WTC11 (cell line): ENCODE results near the gene EPYC. TPM values are rescaled to one million over a fixed set of nuclear protein-coding genes. Genes with fewer than 3 reads are reported as not detected.

Source experiments
- ATAC-seq: fragments of 200-7000 bp; cut with Tn5 transposase; 2 replicates; pipeline ENCODE4 v1.10.0; 2021; ENCODE audit warnings: mild to moderate bottlenecking, moderate library complexity
- CTCF ChIA-PET: fragments of 300-600 bp; sonication (Branson Sonifier 250); formaldehyde crosslinking; loops from one replicate; lab custom pipeline; 2021; ENCODE audit warnings: antibody characterized with exemption; lab: Charles Lee
- POLR2A ChIA-PET: fragments of 350-600 bp; sonication (Branson Sonifier 250); formaldehyde crosslinking; loops from one replicate; lab custom pipeline; 2021; ENCODE audit warnings: antibody characterized with exemption; lab: Charles Lee
- DNase-seq: peaks from one replicate; pipeline ENCODE4 v3.0.0; 2021; ENCODE audit warnings: low spot score
- H3K27ac Mint-ChIP-seq: 2 replicates; pipeline ENCODE4 v1.8.0; 2021; ENCODE audit warnings: mixed read lengths
- H3K27me3 Mint-ChIP-seq: 2 replicates; pipeline ENCODE4 v1.8.0; 2021; ENCODE audit warnings: low read depth, mild to moderate bottlenecking, moderate library complexity, mixed read lengths
- H3K36me3 Mint-ChIP-seq: 2 replicates; pipeline ENCODE4 v1.8.0; 2021; ENCODE audit warnings: mixed read lengths
- H3K4me1 Mint-ChIP-seq: 2 replicates; pipeline ENCODE4 v1.8.0; 2022; ENCODE audit warnings: mixed read lengths
- H3K4me3 Mint-ChIP-seq: 2 replicates; pipeline ENCODE4 v1.8.0; 2021; ENCODE audit warnings: mild to moderate bottlenecking, moderate library complexity, mixed read lengths
- H3K9me3 Mint-ChIP-seq: 2 replicates; pipeline ENCODE4 v1.8.0; 2021; ENCODE audit warnings: mixed read lengths
- CREM ChIP-seq: sonication (generic); formaldehyde crosslinking; IDR thresholded peaks from 2 replicates; pipeline ENCODE4 v1.8.1; 2022; ENCODE audit warnings: mild to moderate bottlenecking, missing genetic modification reagents, moderate library complexity
- EMX1 ChIP-seq: fragments of 250-450 bp; sonication (Bioruptor Pico); IDR thresholded peaks from 2 replicates; pipeline ENCODE4 v1.8.0; 2021; ENCODE audit warnings: mild to moderate bottlenecking
- GABPB1 ChIP-seq: sonication (generic); formaldehyde crosslinking; IDR thresholded peaks from 2 replicates; pipeline ENCODE4 v1.8.1; 2023; ENCODE audit warnings: mild to moderate bottlenecking, missing genetic modification reagents
- KAT7 ChIP-seq: sonication (generic); formaldehyde crosslinking; IDR thresholded peaks from 2 replicates; pipeline ENCODE4 v1.8.1; 2023; ENCODE audit warnings: missing genetic modification reagents, mild to moderate bottlenecking, borderline replicate concordance
- NFE2L1 ChIP-seq: sonication (generic); formaldehyde crosslinking; IDR thresholded peaks from 2 replicates; pipeline ENCODE4 v1.8.1; 2023; ENCODE audit warnings: missing genetic modification reagents
- NR3C1 ChIP-seq: sonication (generic); formaldehyde crosslinking; conservative IDR thresholded peaks from 2 replicates; pipeline ENCODE4 v1.8.1; 2023; ENCODE audit warnings: low read depth, mild to moderate bottlenecking, missing genetic modification reagents
- PRRX2 ChIP-seq: fragments of 250-450 bp; sonication (Bioruptor Pico); IDR thresholded peaks from 2 replicates; pipeline ENCODE4 v1.8.0; 2021; ENCODE audit warnings: mild to moderate bottlenecking
- SMAD3 ChIP-seq: sonication (generic); formaldehyde crosslinking; IDR thresholded peaks from 2 replicates; pipeline ENCODE4 v1.8.0; 2022; ENCODE audit warnings: missing genetic modification reagents, mild to moderate bottlenecking, borderline replicate concordance
- SMAD4 ChIP-seq: sonication (generic); formaldehyde crosslinking; IDR thresholded peaks from 2 replicates; pipeline ENCODE4 v1.8.0; 2022; ENCODE audit warnings: mild to moderate bottlenecking, missing genetic modification reagents
- SP1 ChIP-seq: sonication (generic); formaldehyde crosslinking; conservative IDR thresholded peaks from 2 replicates; pipeline ENCODE4 v1.8.1; 2022; ENCODE audit warnings: missing genetic modification reagents
- ZNF263 ChIP-seq: sonication (generic); formaldehyde crosslinking; IDR thresholded peaks from 2 replicates; pipeline ENCODE4 v1.8.1; 2022; ENCODE audit warnings: low read depth, mild to moderate bottlenecking, moderate library complexity, missing genetic modification reagents
- ZNF416 ChIP-seq: fragments of 250-450 bp; sonication (Bioruptor Pico); IDR thresholded peaks from 2 replicates; pipeline ENCODE4 v1.9.0; 2021; ENCODE audit warnings: mild to moderate bottlenecking, inconsistent platforms
- ZNF423 ChIP-seq: fragments of 250-450 bp; sonication (Bioruptor Pico); IDR thresholded peaks from 2 replicates; pipeline ENCODE4 v2.1.2; 2022; ENCODE audit warnings: mild to moderate bottlenecking, moderate library complexity
- total RNA-seq: library from RNA; stranded (reverse); gene quantifications from 3 replicates; pipeline ENCODE4 v1.2.3, GENCODE V29; 2021
- TF ChIP-seq, protein P1 (sequence below): sonication (generic); formaldehyde crosslinking; IDR thresholded peaks from 2 replicates; pipeline ENCODE4 v1.8.1; 2023; ENCODE audit warnings: mild to moderate bottlenecking, moderate library complexity, missing genetic modification reagents
- TF ChIP-seq, protein P2 (sequence below): sonication (generic); formaldehyde crosslinking; IDR thresholded peaks from 2 replicates; pipeline ENCODE4 v1.8.0; 2022; ENCODE audit warnings: mild to moderate bottlenecking, missing genetic modification reagents
- TF ChIP-seq, protein P3 (sequence below): sonication (generic); formaldehyde crosslinking; IDR thresholded peaks from 2 replicates; pipeline ENCODE4 v1.8.1; 2022; ENCODE audit warnings: missing genetic modification reagents, borderline replicate concordance
- TF ChIP-seq, protein P4 (sequence below): sonication (generic); formaldehyde crosslinking; conservative IDR thresholded peaks from 2 replicates; pipeline ENCODE4 v1.8.1; 2022; ENCODE audit warnings: mild to moderate bottlenecking, missing genetic modification reagents
- TF ChIP-seq, protein P5 (sequence below): fragments of 250-450 bp; sonication (Bioruptor Pico); IDR thresholded peaks from 2 replicates; pipeline ENCODE4 v2.1.2; 2022; ENCODE audit warnings: mild to moderate bottlenecking, moderate library complexity
- TF ChIP-seq, protein P6 (sequence below): sonication (generic); formaldehyde crosslinking; IDR thresholded peaks from 2 replicates; pipeline ENCODE4 v1.8.1; 2022; ENCODE audit warnings: mild to moderate bottlenecking, moderate library complexity, missing genetic modification reagents
- TF ChIP-seq, protein P7 (sequence below): fragments of 250-450 bp; sonication (Bioruptor Pico); IDR thresholded peaks from 2 replicates; pipeline ENCODE4 v1.9.0; 2021; ENCODE audit warnings: moderate library complexity, mild to moderate bottlenecking, inconsistent platforms, borderline replicate concordance
- TF ChIP-seq, protein P8 (sequence below): sonication (generic); formaldehyde crosslinking; IDR thresholded peaks from 2 replicates; pipeline ENCODE4 v1.8.0; 2022; ENCODE audit warnings: mild to moderate bottlenecking, missing genetic modification reagents

The EPYC gene
- total RNA-seq, 1 experiment from 2014 or later = not detected

DNA sequence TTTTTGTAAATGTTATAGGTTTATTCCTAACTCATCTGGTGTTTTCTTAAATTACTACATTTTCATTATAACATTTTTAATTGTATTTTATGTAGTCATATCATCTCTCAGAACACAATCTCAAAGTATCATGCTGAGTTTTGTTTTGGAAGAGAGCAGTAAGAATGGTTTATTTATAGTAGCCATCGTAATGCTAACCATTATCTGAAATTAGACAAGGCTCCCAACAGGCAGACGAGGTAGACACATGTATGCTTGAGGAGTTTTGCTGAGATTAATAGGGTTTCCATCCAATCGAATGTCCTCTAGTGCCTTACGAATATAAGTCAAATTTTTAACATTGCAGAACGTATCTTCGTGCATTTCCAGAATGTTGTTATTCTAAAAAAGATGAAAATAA lies 40.8 kb downstream of the EPYC start:
- H3K36me3 Mint-ChIP-seq = no peaks in the 10 kb centered on the region
- CTCF ChIA-PET = no interaction called here
- DNase-seq = no peak
- POLR2A ChIA-PET = no interaction called here
- no peak overlapping the region for H3K27ac Mint-ChIP-seq
- no peaks in the 10 kb centered on the region for H3K9me3 Mint-ChIP-seq
- H3K4me1 Mint-ChIP-seq = peaks cover 5% of the 10 kb centered on the region; the same call in 1 of the 2 replicates
- no peaks in the 10 kb centered on the region for H3K27me3 Mint-ChIP-seq
- TF ChIP-seq SP1 (CRISPR knock-in tag) (no peak), SMAD3 (CRISPR knock-in tag) (no peak), ZNF423 (CRISPR knock-in tag) (no peak), EMX1 (CRISPR knock-in tag) (no peak), ZNF416 (CRISPR knock-in tag) (no peak), KAT7 (CRISPR knock-in tag) (no peak), NR3C1 (no peak), NFE2L1 (no peak), GABPB1 (CRISPR knock-in tag) (no peak)
- TF ChIP-seq, protein P1, sequence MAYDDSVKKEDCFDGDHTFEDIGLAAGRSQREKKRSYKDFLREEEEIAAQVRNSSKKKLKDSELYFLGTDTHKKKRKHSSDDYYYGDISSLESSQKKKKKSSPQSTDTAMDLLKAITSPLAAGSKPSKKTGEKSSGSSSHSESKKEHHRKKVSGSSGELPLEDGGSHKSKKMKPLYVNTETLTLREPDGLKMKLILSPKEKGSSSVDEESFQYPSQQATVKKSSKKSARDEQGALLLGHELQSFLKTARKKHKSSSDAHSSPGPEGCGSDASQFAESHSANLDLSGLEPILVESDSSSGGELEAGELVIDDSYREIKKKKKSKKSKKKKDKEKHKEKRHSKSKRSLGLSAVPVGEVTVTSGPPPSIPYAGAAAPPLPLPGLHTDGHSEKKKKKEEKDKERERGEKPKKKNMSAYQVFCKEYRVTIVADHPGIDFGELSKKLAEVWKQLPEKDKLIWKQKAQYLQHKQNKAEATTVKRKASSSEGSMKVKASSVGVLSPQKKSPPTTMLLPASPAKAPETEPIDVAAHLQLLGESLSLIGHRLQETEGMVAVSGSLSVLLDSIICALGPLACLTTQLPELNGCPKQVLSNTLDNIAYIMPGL (CRISPR knock-in tag) = no peak
- TF ChIP-seq, protein P2, sequence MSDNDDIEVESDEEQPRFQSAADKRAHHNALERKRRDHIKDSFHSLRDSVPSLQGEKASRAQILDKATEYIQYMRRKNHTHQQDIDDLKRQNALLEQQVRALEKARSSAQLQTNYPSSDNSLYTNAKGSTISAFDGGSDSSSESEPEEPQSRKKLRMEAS (CRISPR knock-in tag) = no peak
- TF ChIP-seq, all 79 proteins: peak for 0
- no peak overlapping the region for H3K4me3 Mint-ChIP-seq
- ATAC-seq = no peak

DNA sequence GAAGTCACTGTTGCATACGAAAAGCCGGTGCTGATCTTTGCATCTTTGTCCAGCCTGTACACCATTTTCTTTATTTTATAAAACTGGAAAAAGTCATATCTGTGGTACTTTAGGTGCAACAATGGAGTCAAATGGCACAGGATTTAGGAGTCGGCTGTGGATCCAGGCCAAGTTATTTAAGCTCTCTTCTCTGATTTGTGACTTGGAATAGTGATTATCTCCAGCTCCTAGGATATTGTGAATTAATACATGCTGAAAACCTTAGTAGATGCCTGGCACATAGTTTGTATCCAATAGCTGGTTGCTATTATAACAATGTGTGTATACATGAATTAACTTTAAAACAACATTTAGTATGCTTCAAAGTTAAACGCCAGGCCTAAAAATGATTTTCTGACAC lies 43.6 kb downstream of the EPYC start:
- Mint-ChIP-seq H3K36me3 (no peaks in the 10 kb centered on the region), H3K27me3 (no peaks in the 10 kb centered on the region), H3K4me1 (peaks cover 5% of the 10 kb centered on the region; the same call in 1 of the 2 replicates), H3K9me3 (no peaks in the 10 kb centered on the region)
- ATAC-seq = no peak
- no peak for TF ChIP-seq SMAD4 (CRISPR knock-in tag)
- TF ChIP-seq, protein P3, sequence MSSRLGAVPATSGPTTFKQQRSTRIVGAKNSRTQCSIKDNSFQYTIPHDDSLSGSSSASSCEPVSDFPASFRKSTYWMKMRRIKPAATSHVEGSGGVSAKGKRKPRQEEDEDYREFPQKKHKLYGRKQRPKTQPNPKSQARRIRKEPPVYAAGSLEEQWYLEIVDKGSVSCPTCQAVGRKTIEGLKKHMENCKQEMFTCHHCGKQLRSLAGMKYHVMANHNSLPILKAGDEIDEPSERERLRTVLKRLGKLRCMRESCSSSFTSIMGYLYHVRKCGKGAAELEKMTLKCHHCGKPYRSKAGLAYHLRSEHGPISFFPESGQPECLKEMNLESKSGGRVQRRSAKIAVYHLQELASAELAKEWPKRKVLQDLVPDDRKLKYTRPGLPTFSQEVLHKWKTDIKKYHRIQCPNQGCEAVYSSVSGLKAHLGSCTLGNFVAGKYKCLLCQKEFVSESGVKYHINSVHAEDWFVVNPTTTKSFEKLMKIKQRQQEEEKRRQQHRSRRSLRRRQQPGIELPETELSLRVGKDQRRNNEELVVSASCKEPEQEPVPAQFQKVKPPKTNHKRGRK (CRISPR knock-in tag) = no peak
- TF ChIP-seq, protein P4, sequence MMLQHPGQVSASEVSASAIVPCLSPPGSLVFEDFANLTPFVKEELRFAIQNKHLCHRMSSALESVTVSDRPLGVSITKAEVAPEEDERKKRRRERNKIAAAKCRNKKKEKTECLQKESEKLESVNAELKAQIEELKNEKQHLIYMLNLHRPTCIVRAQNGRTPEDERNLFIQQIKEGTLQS (CRISPR knock-in tag) = no peak
- TF ChIP-seq, protein P5, sequence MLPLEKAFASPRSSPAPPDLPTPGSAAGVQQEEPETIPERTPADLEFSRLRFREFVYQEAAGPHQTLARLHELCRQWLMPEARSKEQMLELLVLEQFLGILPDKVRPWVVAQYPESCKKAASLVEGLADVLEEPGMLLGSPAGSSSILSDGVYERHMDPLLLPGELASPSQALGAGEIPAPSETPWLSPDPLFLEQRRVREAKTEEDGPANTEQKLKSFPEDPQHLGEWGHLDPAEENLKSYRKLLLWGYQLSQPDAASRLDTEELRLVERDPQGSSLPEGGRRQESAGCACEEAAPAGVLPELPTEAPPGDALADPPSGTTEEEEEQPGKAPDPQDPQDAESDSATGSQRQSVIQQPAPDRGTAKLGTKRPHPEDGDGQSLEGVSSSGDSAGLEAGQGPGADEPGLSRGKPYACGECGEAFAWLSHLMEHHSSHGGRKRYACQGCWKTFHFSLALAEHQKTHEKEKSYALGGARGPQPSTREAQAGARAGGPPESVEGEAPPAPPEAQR = no peak
- no peak for TF ChIP-seq GABPB1 (CRISPR knock-in tag)
- no peak for TF ChIP-seq CREM (CRISPR knock-in tag)
- no peak for TF ChIP-seq EMX1 (CRISPR knock-in tag)
- TF ChIP-seq, protein P6, sequence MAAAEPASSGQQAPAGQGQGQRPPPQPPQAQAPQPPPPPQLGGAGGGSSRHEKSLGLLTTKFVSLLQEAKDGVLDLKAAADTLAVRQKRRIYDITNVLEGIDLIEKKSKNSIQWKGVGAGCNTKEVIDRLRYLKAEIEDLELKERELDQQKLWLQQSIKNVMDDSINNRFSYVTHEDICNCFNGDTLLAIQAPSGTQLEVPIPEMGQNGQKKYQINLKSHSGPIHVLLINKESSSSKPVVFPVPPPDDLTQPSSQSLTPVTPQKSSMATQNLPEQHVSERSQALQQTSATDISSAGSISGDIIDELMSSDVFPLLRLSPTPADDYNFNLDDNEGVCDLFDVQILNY = no peak
- TF ChIP-seq, protein P7, sequence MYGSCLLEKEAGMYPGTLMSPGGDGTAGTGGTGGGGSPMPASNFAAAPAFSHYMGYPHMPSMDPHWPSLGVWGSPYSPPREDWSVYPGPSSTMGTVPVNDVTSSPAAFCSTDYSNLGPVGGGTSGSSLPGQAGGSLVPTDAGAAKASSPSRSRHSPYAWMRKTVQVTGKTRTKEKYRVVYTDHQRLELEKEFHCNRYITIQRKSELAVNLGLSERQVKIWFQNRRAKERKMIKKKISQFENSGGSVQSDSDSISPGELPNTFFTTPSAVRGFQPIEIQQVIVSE (CRISPR knock-in tag) = no peak
- no peak for TF ChIP-seq PRRX2 (CRISPR knock-in tag)
- TF ChIP-seq, protein P8, sequence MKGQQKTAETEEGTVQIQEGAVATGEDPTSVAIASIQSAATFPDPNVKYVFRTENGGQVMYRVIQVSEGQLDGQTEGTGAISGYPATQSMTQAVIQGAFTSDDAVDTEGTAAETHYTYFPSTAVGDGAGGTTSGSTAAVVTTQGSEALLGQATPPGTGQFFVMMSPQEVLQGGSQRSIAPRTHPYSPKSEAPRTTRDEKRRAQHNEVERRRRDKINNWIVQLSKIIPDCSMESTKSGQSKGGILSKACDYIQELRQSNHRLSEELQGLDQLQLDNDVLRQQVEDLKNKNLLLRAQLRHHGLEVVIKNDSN (CRISPR knock-in tag) = no peak
- no peak for TF ChIP-seq ZNF263
- TF ChIP-seq, all 79 proteins: peak for 0
- ChIA-PET CTCF (interaction anchor here (1.3 kb wide), 1 partner anchor 16 kb away, joined by 3 read pairs; no protein-coding TSS in a partner anchor), POLR2A (no interaction called here)
- H3K4me3 Mint-ChIP-seq = no peak overlapping the region
- H3K27ac Mint-ChIP-seq = no peak overlapping the region
- DNase-seq = no peak
